Measurements from ENCODE around the gene OXER1.

The OXER1 gene

Small RNAs within 50 kb of the gene (small RNA-seq; reads per million reads assigned to genes)
- gene RNU6-137P: 0 reads per million in 2 experiments
